Neural cell (in vitro differentiated cells): ENCODE measurements around the gene MCAM. TPM values are rescaled to one million over a fixed set of nuclear protein-coding genes. Genes with fewer than 3 reads are reported as not detected.

Experiments used
- H2AFZ ChIP-seq: fragments of 200-600, 300-800 bp; sonication (generic), shearing (Covaris generic); 2 replicates; pipeline ENCODE4 v1.6.0; 2014; ENCODE audit warnings: low read depth, mild to moderate bottlenecking, antibody characterized with exemption, low read length, moderate library complexity
- H3F3A ChIP-seq: fragments of 200-600 bp; shearing (Covaris generic); 2 replicates; pipeline ENCODE4 v1.6.1; 2016; ENCODE audit warnings: mild to moderate bottlenecking, moderate library complexity, mixed read lengths, antibody characterized with exemption, low read length; ENCODE audit not compliant: insufficient read depth, poor library complexity, severe bottlenecking
- H3K27ac ChIP-seq: fragments of 200-600, 300-800 bp; sonication (generic), shearing (Covaris generic); 2 replicates; pipeline ENCODE4 v1.5.1; 2014; ENCODE audit warnings: mild to moderate bottlenecking, low read length, moderate library complexity
- H3K27me3 ChIP-seq: fragments of 300-800, 200-600 bp; sonication (generic), shearing (Covaris generic); 2 replicates; pipeline ENCODE4 v1.6.0; 2014; ENCODE audit warnings: mild to moderate bottlenecking, low read depth, low read length, moderate library complexity; ENCODE audit not compliant: insufficient read depth
- H3K36me3 ChIP-seq: fragments of 300-800, 200-600 bp; sonication (generic), shearing (Covaris generic); 2 replicates; pipeline ENCODE4 v1.5.1; 2014; ENCODE audit warnings: mild to moderate bottlenecking, antibody characterized with exemption, low read length, moderate library complexity; ENCODE audit not compliant: insufficient read depth
- H3K4me2 ChIP-seq: fragments of 300-800, 200-600 bp; sonication (generic), shearing (Covaris generic); 2 replicates; pipeline ENCODE4 v1.6.0; 2014; ENCODE audit warnings: mild to moderate bottlenecking, low read length
- H3K4me3 ChIP-seq: fragments of 300-800, 200-600 bp; sonication (generic), shearing (Covaris generic); 2 replicates; pipeline ENCODE4 v1.5.1; 2014; ENCODE audit warnings: mild to moderate bottlenecking, low read length, moderate library complexity
- H3K79me2 ChIP-seq: fragments of 200-600 bp; shearing (Covaris generic); replicated peaks from 2 replicates; pipeline ENCODE4 v1.6.0; 2014; ENCODE audit warnings: mild to moderate bottlenecking, low read length, moderate library complexity; ENCODE audit not compliant: insufficient read depth
- H3K9ac ChIP-seq: fragments of 300-800, 200-600 bp; sonication (generic), shearing (Covaris generic); 2 replicates; pipeline ENCODE4 v1.6.1; 2016; ENCODE audit warnings: mild to moderate bottlenecking, low read length, mixed read lengths
- H3K9me2 ChIP-seq: fragments of 200-600 bp; shearing (Covaris generic); 2 replicates; pipeline ENCODE4 v1.6.1; 2016; ENCODE audit warnings: mild to moderate bottlenecking, low read length, mixed read lengths; ENCODE audit not compliant: insufficient read depth
- H3K9me3 ChIP-seq: fragments of 200-600, 300-800 bp; sonication (generic), shearing (Covaris generic); 2 replicates; pipeline ENCODE4 v1.6.1; 2016; ENCODE audit warnings: mild to moderate bottlenecking, mixed run types, low read length, moderate library complexity, mixed read lengths
- H4K20me1 ChIP-seq: fragments of 200-600 bp; shearing (Covaris generic); 2 replicates; pipeline ENCODE4 v1.6.1; 2016; ENCODE audit warnings: mild to moderate bottlenecking, mixed run types; ENCODE audit not compliant: insufficient read depth
- CTCF ChIP-seq: fragments of 450-650 bp; IDR thresholded peaks from 2 replicates; pipeline ENCODE4 v1.5.1; 2014; ENCODE audit warnings: antibody characterized with exemption, mild to moderate bottlenecking, moderate library complexity; ENCODE audit not compliant: poor library complexity, severe bottlenecking
- EP300 ChIP-seq: fragments of 450-650 bp; conservative IDR thresholded peaks from 2 replicates; pipeline ENCODE4 v1.6.1; 2014; ENCODE audit warnings: antibody characterized with exemption, mild to moderate bottlenecking, moderate library complexity; ENCODE audit not compliant: poor library complexity, severe bottlenecking
- EZH2 ChIP-seq: fragments of 200-600, 300-800 bp; shearing (Covaris generic), sonication (generic); IDR thresholded peaks from 2 replicates; pipeline ENCODE4 v1.6.1; 2014; ENCODE audit warnings: antibody characterized with exemption, low read length, borderline replicate concordance, mild to moderate bottlenecking; ENCODE audit not compliant: insufficient read depth, poor library complexity, severe bottlenecking
- MXI1 ChIP-seq: fragments of 450-650 bp; conservative IDR thresholded peaks from 2 replicates; pipeline ENCODE4 v1.6.1; 2014; ENCODE audit warnings: antibody characterized with exemption, mild to moderate bottlenecking; ENCODE audit not compliant: poor library complexity, severe bottlenecking
- POLR2AphosphoS5 ChIP-seq: IDR thresholded peaks from 2 replicates; pipeline ENCODE4 v1.6.1; 2012
- RAD21 ChIP-seq: fragments of 450-650 bp; conservative IDR thresholded peaks from 2 replicates; pipeline ENCODE4 v1.6.1; 2014; ENCODE audit warnings: antibody characterized with exemption, mild to moderate bottlenecking, moderate library complexity
- REST ChIP-seq: IDR thresholded peaks from 2 replicates; pipeline ENCODE4 v1.6.1; 2012; ENCODE audit warnings: borderline replicate concordance
- SMC3 ChIP-seq: fragments of 450-650 bp; conservative IDR thresholded peaks from 2 replicates; pipeline ENCODE4 v1.6.1; 2014; ENCODE audit warnings: antibody characterized with exemption, mild to moderate bottlenecking, moderate library complexity; ENCODE audit not compliant: poor library complexity
- TAF1 ChIP-seq: IDR thresholded peaks from 2 replicates; pipeline ENCODE4 v1.6.1; 2012; ENCODE audit warnings: low read depth
- polyA plus RNA-seq: library from polyadenylated mRNA; depleted of rRNA; stranded (reverse); fragments of >200 nt; gene quantifications from 2 replicates; pipeline ENCODE4 v1.2.3, GENCODE V29; 2014

Gene MCAM
- polyA plus RNA-seq, 1 donor from 2014 or later: 7.5 TPM

- Histone ChIP-seq H3K4me2 (no peak overlapping the region), H3K36me3 (no peaks in the 10 kb centered on the region)
Measured at GRCh38 chr11:119295178-119295577, 21.8 kb downstream of the MCAM start.

DNA sequence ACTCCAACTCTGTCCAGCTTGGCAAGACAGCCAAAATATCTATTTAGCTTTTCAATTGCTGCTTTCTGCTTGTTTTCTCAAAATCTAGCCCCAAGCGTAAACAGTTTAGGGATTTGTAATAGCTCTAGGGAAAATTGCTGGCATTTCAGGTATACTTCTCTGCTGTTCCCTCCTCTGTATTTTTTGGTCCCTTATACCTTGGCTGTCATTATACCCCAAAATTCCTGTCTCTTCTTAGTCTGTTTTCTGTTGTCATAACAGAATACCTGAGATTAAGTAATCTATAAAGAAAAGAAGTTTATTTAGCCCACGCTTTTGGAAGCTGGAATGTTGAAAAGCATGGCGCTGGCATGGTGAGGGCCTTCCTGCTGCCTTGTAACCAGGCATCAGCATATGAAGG lies 23.5 kb downstream of the MCAM start:
- Histone ChIP-seq H4K20me1 (no peaks in the 10 kb centered on the region), H3F3A (no peaks in the 10 kb centered on the region), H2AFZ (no peak overlapping the region), H3K27ac (no peak overlapping the region), H3K79me2 (no peaks in the 10 kb centered on the region), H3K36me3 (no peaks in the 10 kb centered on the region), H3K27me3 (no peaks in the 10 kb centered on the region), H3K4me2 (no peak overlapping the region), H3K9me2 (no peaks in the 10 kb centered on the region), H3K9me3 (no peaks in the 10 kb centered on the region), H3K9ac (no peak overlapping the region), H3K4me3 (no peak overlapping the region)
- TF ChIP-seq MXI1 (no peak), CTCF (no peak), TAF1 (no peak), EP300 (no peak), POLR2AphosphoS5 (no peak), EZH2 (no peak), RAD21 (no peak), SMC3 (no peak), REST (no peak)

More at GRCh38 chr11:119295178-119295577, 21.8 kb downstream of the MCAM start:
- no peaks in the 10 kb centered on the region for H3K9me2 ChIP-seq
- H3K9ac ChIP-seq: no peak overlapping the region
- no peak overlapping the region for H2AFZ ChIP-seq
- no peaks in the 10 kb centered on the region for H4K20me1 ChIP-seq
- no peaks in the 10 kb centered on the region for H3K79me2 ChIP-seq
- H3F3A ChIP-seq: no peaks in the 10 kb centered on the region
- TF ChIP-seq MXI1: no peak
- no peak for TF ChIP-seq SMC3
- TF ChIP-seq EP300: no peak
- TF ChIP-seq EZH2: no peak
- no peaks in the 10 kb centered on the region for H3K27me3 ChIP-seq
- H3K27ac ChIP-seq: no peak overlapping the region
- H3K9me3 ChIP-seq: no peaks in the 10 kb centered on the region
- H3K4me3 ChIP-seq: no peak overlapping the region
